A549 (cell line): ENCODE data around the gene PCDHB11.

Experiments used
- CTCF ChIP-seq: fragments of >200 bp; sonication (Bioruptor Twin); formaldehyde crosslinking; IDR thresholded peaks from 3 replicates; pipeline ENCODE4 v1.5.1; 2016
- HES2 ChIP-seq: fragments of >200 bp; sonication (Bioruptor Twin); formaldehyde crosslinking; IDR thresholded peaks from 2 replicates; pipeline ENCODE4 v1.6.1; 2016
- KDM1A ChIP-seq: fragments of 200-600 bp; sonication (generic); IDR thresholded peaks from 2 replicates; pipeline ENCODE4 v1.6.1; 2016; ENCODE audit warnings: low read depth, mild to moderate bottlenecking
- POLR2A ChIP-seq: IDR thresholded peaks from 2 replicates; pipeline ENCODE4 v1.6.1; 2012; ENCODE audit warnings: mild to moderate bottlenecking, low read length
- RAD21 ChIP-seq, 2 experiments: fragments of >200 bp in 1 of 2; sonication (Bioruptor Twin) in 1 of 2; formaldehyde crosslinking in 1 of 2; IDR thresholded peaks in 1 of 2; conservative IDR thresholded peaks in 1 of 2; 2 replicates in 1 of 2; 3 replicates in 1 of 2; pipeline ENCODE4 v1.6.1; 2012 to 2018; ENCODE audit warnings: inconsistent platforms in 1 of 2
- RNF2 ChIP-seq: fragments of 200-600 bp; sonication (generic); IDR thresholded peaks from 2 replicates; pipeline ENCODE4 v1.6.1; 2016; ENCODE audit warnings: low read depth, mild to moderate bottlenecking, antibody characterized with exemption, moderate library complexity, borderline replicate concordance

GRCh38 chr5:141182248-141182647 lies 17.2 kb upstream of the PCDHB11 start, which contains the start of gene PCDHB16:
- no peak for TF ChIP-seq KDM1A
- TF ChIP-seq CTCF = no peak
- no peak for TF ChIP-seq POLR2A
- peak in 1 of 2 experiments; percentile 27; a peak in 1 of 5 replicates for TF ChIP-seq RAD21 (conservative IDR thresholded peaks at IDR 0.05 in 1 of 2, IDR thresholded peaks at IDR 0.05 in 1 of 2)
- no peak for TF ChIP-seq HES2
- TF ChIP-seq RNF2 = no peak
